ENCODE data around the gene TREX2.

GRCh38 chrX:153444333-153445011 lies 1.4 kb downstream of the TREX2 start:
- no peak for TF ChIP-seq MXI1 (IDR thresholded peaks at IDR 0.05; ENCODE audit: low read depth, low read length)
- TF ChIP-seq ZNF217 (IDR thresholded peaks at IDR 0.05), result no peak
- no peak for TF ChIP-seq ZNF274 (IDR thresholded peaks at IDR 0.05; ENCODE audit: insufficient read depth, insufficient read length)
- TF ChIP-seq ZNF592 (IDR thresholded peaks at IDR 0.05), result no peak
- no peak for TF ChIP-seq CTCF (IDR thresholded peaks at IDR 0.05 in 2 of 3, conservative IDR thresholded peaks at IDR 0.05 in 1 of 3; ENCODE audit: control insufficient read depth in 2 of 3, extremely low read depth in 1 of 3, insufficient read depth in 1 of 3, low read depth in 3 of 3, low read length in 3 of 3)
- no peak for TF ChIP-seq POLR2AphosphoS5 (IDR thresholded peaks at IDR 0.05; ENCODE audit: low read length)
- no peak for TF ChIP-seq SIN3A (IDR thresholded peaks at IDR 0.05; ENCODE audit: low read depth, low read length)
- no peak for TF ChIP-seq ATF3 (IDR thresholded peaks at IDR 0.05; ENCODE audit: borderline replicate concordance, extremely low read depth, low read depth, low read length)
- TF ChIP-seq POU2F2 (IDR thresholded peaks at IDR 0.05; ENCODE audit: borderline replicate concordance, low read depth, low read length), result no peak
- TF ChIP-seq ZNF622 (IDR thresholded peaks at IDR 0.05), result no peak
